GM08714 (cell line): ENCODE results near the gene CAMK2A.

Experiments used
- H3K4me3 ChIP-seq: fragments of 200-500 bp; sonication (Bioruptor generic); 2 replicates; pipeline ENCODE4 v1.5.1; 2014; ENCODE audit warnings: mild to moderate bottlenecking, low read length, inconsistent platforms
- ZNF274 ChIP-seq: IDR thresholded peaks from 2 replicates; pipeline ENCODE4 v1.6.1; 2012; ENCODE audit warnings: mild to moderate bottlenecking, low read depth, low read length

The CAMK2A gene

DNA sequence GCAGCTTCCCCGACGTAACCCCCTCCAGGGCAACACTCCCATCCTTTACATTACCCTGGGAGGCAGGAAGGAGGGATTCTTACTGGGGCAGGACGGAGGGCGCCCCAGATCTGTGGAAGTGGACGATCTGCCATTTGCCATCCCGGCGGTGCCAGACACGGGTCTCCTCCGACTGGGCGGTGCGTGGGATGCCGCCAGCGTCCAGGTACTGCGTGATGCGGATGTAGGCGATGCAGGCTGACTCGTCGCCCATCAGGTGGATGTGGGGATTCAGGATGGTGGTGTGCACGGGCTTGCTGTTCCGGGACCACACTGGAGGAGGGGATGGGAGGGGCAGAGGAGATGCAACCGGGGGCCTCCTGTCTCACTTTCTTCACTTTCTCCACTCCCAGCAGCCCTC, 66.7 kb downstream of the CAMK2A start:
- H3K4me3 ChIP-seq: no peak overlapping the region
- no peak for TF ChIP-seq ZNF274

GRCh38 chr5:150221471-150221870, 68.1 kb downstream of the CAMK2A start:
- no peak overlapping the region for H3K4me3 ChIP-seq
- TF ChIP-seq ZNF274: no peak

- no peak for TF ChIP-seq ZNF274
- H3K4me3 ChIP-seq: no peak overlapping the region
Observed at GRCh38 chr5:150219861-150220260, 69.7 kb downstream of the CAMK2A start.

DNA sequence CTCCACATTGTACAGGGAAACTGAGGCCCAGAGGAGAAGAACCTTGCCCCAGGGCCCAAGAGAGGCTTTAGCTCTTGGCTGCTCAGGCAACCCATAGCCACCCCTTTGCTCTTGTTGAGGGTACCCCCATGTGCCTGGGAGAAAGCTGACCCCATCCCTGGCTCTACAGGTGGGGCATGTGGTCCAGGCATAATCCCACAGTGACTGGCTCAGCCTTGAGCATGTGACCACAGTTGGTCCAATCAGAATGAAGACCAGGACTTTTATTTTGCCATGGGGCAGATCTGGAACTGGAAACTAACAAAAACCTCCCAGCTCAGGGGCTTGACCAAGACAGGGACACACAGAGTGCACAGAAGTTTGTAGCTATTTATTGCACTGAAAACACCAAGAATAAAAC, 70.4 kb downstream of the CAMK2A start:
- TF ChIP-seq ZNF274: no peak
- no peak overlapping the region for H3K4me3 ChIP-seq

DNA sequence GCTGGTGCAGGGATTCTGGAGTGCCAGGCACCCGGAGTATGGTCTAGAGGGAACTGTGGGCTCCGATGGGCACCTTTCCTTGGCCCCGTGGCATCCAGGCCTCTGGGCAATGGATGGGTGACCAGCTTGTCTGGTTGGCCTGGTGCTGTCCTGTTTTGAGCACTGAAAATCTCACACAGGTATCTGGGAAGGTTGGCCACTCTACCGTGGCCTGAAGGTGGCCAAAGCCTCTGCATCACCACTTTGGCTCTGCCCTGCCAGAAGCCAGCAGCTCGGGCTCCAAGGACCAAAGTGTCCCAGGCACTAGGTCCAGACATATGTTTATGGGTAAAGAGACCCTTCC, 70.9 kb downstream of the CAMK2A start:
- TF ChIP-seq ZNF274: no peak
- no peak overlapping the region for H3K4me3 ChIP-seq

- H3K4me3 ChIP-seq: no peak overlapping the region
- TF ChIP-seq ZNF274: no peak
Observed at GRCh38 chr5:150217873-150218692, 71.5 kb downstream of the CAMK2A start.

GRCh38 chr5:150217038-150217437, 72.5 kb downstream of the CAMK2A start:
- no peak overlapping the region for H3K4me3 ChIP-seq
- TF ChIP-seq ZNF274: no peak

DNA sequence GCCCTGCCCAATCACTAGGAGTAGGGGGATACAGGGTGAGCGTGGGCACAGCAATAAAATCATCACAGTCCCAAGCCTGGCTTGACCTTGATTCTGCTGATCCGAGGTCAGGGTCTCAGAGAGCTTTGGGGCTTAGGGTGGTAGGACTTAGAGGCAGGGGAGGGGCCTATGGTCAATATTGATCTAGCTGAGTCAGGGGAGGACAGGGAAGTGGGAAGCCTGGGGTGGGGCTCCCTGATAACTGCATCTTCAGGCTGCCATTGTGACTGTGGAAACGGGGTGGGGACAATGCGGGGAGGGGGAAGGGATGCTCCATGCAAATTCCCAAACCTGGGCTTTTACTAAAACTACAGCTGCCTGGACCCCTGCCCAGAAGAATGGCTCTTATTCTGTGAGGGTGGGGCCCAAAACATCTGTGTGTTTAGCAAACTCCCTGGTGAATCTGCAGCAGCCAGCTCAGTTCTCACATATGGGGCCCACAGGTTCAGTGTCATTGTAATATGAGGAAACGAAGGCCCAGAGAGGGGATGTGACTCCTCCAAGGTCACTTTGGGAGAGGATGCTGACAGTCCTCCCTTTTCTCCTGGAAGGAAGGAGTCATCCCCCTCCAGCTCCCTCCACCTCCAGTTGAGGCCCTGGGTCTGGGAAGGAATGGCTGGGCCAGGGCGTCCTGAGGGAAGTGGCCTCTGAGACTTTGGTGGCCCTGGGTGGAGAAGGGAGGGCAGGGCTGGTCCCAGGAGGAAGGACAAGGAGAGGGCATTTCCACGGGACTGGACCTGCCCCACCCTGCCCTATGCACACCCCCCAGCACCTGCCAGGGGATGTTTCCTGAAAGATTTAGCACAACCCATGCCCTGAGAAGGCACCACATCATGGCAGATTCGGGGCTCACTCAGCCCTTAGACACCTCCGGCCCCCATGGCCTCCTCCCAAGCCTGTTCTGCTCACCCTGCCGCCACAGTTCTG, 73.3 kb downstream of the CAMK2A start:
- no peak for TF ChIP-seq ZNF274
- no peak overlapping the region for H3K4me3 ChIP-seq

GRCh38 chr5:150214289-150214688, 75.3 kb downstream of the CAMK2A start:
- no peak for TF ChIP-seq ZNF274
- no peak overlapping the region for H3K4me3 ChIP-seq

DNA sequence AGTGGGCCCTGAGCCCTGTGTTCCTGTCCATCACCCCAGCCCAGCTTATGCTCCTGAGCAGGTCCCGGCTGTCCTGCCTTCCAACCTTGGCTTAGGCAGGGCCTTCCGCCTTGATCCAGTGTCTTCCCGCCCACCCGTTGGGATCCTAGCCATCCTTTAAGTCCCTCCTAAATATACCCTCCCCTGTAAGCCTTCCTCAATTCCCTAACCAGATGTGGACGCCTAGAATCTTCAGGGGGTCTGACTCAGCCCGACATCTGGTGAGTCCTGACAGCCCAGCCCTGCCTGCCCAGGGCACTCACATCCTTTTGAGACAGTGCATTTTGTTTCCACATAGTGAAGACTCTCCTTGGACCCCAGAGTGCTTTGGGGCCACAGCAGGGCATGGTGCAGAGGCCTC, 76.0 kb downstream of the CAMK2A start:
- no peak for TF ChIP-seq ZNF274

DNA sequence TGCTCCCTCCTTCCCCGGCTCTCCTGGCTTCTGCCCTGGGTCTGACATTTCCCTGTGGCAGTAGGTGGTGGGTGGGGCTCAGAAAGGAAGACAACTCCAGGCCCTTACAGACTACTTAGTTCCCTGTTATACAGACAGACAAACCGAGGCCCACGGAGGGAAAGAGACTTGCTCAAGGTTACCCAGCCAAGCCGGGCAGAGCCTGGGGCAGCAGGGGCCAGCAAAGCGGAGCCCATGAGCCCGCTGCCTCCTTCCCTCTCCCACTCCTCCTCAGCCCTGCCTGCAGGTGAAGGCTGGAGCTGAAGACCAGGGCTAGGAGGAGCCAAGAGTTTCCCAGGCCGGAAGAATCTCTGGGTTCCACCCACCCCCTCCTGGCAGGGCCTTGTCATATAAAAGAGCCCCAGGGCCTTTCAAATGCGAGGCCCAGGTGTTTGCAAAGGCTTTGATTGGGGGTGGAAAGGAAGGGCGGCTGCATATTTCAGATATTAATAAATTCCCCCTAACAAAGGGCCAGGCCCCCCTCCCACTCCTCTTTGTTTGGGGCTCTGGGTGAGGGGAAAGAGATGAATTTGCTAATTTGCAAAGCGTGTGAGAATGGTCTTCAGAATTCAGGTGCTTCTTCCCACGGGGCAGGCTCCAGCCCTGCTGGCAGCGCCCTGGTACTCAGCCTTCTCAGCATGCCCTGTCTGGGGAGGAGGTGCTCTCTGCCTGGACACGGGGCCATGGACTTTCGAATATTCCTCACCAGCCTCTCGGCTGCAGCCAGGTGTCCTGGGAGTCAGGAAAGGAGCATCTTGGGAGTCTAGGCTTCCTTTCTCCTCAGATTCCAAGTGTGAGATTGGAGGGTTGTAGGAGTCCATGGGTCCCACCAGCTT, 78.2 kb downstream of the CAMK2A start:
- H3K4me3 ChIP-seq: no peak overlapping the region
- TF ChIP-seq ZNF274: no peak

More for the DNA sequence above, 76.0 kb downstream of the CAMK2A start:
- H3K4me3 ChIP-seq: no peak overlapping the region

DNA sequence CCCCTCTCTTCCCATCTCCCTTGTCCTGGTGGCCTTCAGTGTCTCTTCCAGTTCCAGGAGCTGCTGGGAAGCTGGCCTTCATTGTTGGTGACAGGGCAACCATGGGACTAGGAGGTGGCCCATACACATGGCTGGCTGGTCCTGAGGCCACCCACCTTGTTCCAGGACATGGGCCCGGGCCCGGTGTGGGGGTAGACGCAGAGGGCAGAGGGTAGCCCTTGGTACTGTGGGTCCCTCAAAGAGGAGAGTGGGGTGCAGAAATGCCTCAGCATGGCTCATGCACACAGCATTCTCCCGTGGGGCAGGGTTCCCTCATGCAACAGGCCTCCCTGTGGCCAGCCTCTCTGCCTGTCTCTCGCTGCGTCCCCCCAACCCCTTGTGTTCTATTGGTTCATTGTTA, 78.9 kb downstream of the CAMK2A start:
- TF ChIP-seq ZNF274: no peak

GRCh38 chr5:150209099-150209635, 80.4 kb downstream of the CAMK2A start:
- H3K4me3 ChIP-seq: no peak overlapping the region
- TF ChIP-seq ZNF274: no peak

More for the DNA sequence above, 78.9 kb downstream of the CAMK2A start:
- no peak overlapping the region for H3K4me3 ChIP-seq
